ENCODE data around the gene RHOC.

DNA sequence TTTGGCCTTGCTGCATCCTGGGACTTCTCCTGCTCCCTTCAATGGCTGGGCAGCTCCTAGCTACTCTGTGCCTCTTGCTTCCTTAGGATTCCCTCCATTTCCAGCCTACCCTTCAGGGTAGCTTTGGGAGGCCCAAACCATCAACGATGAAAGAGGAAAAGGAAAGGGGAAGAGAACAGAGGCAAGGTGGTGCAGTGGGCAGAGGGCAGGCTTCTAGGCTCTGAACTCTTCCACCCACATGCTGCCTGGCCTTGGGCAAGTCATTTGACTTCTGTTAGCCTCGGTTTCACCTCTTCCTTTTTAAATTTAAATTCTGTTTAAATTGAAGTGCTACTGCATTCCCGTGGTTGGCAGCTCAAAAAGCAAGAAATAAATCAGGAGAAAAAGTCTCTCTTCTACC lies 13.9 kb upstream of the RHOC start:
- no peak for TF ChIP-seq SETDB1 (IDR thresholded peaks at IDR 0.05; ENCODE audit: insufficient read length, low read length)
- TF ChIP-seq, protein P1, sequence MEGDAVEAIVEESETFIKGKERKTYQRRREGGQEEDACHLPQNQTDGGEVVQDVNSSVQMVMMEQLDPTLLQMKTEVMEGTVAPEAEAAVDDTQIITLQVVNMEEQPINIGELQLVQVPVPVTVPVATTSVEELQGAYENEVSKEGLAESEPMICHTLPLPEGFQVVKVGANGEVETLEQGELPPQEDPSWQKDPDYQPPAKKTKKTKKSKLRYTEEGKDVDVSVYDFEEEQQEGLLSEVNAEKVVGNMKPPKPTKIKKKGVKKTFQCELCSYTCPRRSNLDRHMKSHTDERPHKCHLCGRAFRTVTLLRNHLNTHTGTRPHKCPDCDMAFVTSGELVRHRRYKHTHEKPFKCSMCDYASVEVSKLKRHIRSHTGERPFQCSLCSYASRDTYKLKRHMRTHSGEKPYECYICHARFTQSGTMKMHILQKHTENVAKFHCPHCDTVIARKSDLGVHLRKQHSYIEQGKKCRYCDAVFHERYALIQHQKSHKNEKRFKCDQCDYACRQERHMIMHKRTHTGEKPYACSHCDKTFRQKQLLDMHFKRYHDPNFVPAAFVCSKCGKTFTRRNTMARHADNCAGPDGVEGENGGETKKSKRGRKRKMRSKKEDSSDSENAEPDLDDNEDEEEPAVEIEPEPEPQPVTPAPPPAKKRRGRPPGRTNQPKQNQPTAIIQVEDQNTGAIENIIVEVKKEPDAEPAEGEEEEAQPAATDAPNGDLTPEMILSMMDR (tag by site-specific recombination; IDR thresholded peaks at IDR 0.05) = no peak
- TF ChIP-seq ZNF660 (tag by site-specific recombination; IDR thresholded peaks at IDR 0.05) = no peak

Measured in HEK293 (cell line).